RWPE1 (cell line): ENCODE measurements around the gene ARHGEF39.
A peak's percentile ranks its signal among the peaks of the same experiment; 100 is the strongest.

Source experiments
- CTCF ChIA-PET: fragments of 350-600 bp; sonication (Branson Sonifier 250); formaldehyde crosslinking; extraction: SDS; loops from one replicate; lab custom pipeline; 2021; lab: Yijun Ruan, JAX
- POLR2A ChIA-PET: fragments of 400-600 bp; formaldehyde crosslinking; extraction: SDS; loops from one replicate; lab custom pipeline; 2020; ENCODE audit warnings: antibody characterized with exemption; ENCODE audit not compliant: low non-redundant PET; lab: Yijun Ruan, JAX
- DNase-seq: peaks from one replicate; pipeline ENCODE4 v3.0.0; 2012; ENCODE audit warnings: low spot score
- H3K27ac ChIP-seq: fragments of 450-650 bp; 2 replicates; pipeline ENCODE4 v1.5.1; 2017
- CTCF ChIP-seq: fragments of 450-650 bp; conservative IDR thresholded peaks from 2 replicates; pipeline ENCODE4 v1.5.1; 2017; ENCODE audit warnings: low read depth, mild to moderate bottlenecking

ARHGEF39 gene

GRCh38 chr9:35664531-35665470, at the start of gene ARHGEF39:
TSS of gene ARHGEF39 (minus strand) at chr9:35665195. CDS start at chr9:35665169, 26 bp downstream.
- POLR2A ChIA-PET = interaction anchor here (0.7 to 1.8 kb wide), 4 partner anchors 9 to 243 kb away, joined by 3 to 6 read pairs (median 4); partner anchors contain the start of genes CA9 and TPM2

GRCh38 chr9:35714123-35714522, 49.1 kb upstream of the ARHGEF39 start:
- POLR2A ChIA-PET = no interaction called here
- no peak for DNase-seq
- TF ChIP-seq CTCF = no peak
- peak overlapping the region; percentile 4; the same call in 1 of the 2 replicates for H3K27ac ChIP-seq
- CTCF ChIA-PET = interaction anchor here (0.5 to 1.4 kb wide), 2 partner anchors 18 to 1018 kb away, joined by 3 to 6 read pairs; no protein-coding TSS in a partner anchor

More at GRCh38 chr9:35664531-35665470, at the start of gene ARHGEF39:
- DNase-seq = peak; percentile 93
- H3K27ac ChIP-seq = peak within 1 kb of the TSS; percentile 88
- CTCF ChIA-PET = interaction anchor here (0.6 to 1.8 kb wide), 3 partner anchors 31 to 90 kb away, joined by 3 to 10 read pairs (median 3); partner anchors contain the start of genes CREB3, MSMP and TLN1
- TF ChIP-seq CTCF = no peak; the same call in 1 of the 2 replicates

- TF ChIP-seq CTCF = no peak
- H3K27ac ChIP-seq = no peak overlapping the region
- no peak for DNase-seq
- CTCF ChIA-PET = interaction anchor here (1.4 kb wide), 1 partner anchor 17 kb away, joined by 6 read pairs; no protein-coding TSS in a partner anchor
- POLR2A ChIA-PET = no interaction called here
Observed at GRCh38 chr9:35713578-35713977, 48.6 kb upstream of the ARHGEF39 start.

- DNase-seq = no peak
- POLR2A ChIA-PET = no interaction called here
- no peak overlapping the region for H3K27ac ChIP-seq
- no peak for TF ChIP-seq CTCF
- CTCF ChIA-PET = no interaction called here
Observed at GRCh38 chr9:35712762-35713400, 47.9 kb upstream of the ARHGEF39 start.

GRCh38 chr9:35711501-35712428, 46.8 kb upstream of the ARHGEF39 start:
- POLR2A ChIA-PET = no interaction called here
- CTCF ChIA-PET = interaction anchor here (1.5 to 1.6 kb wide), 2 partner anchors 15 to 54 kb away, joined by 7 to 11 read pairs; partner anchors contain the start of genes CCDC107 and RMRP
- no peak for DNase-seq
- H3K27ac ChIP-seq = peak overlapping the region; percentile 24
- TF ChIP-seq CTCF = no peak
